ENCODE data around the gene CACNA1B.
"Not testable (repeated sequence)": the region's sequence is repeated elsewhere in the genome, so short reads cannot be mapped to it uniquely, and the experiment has no call there.

Gene CACNA1B

GRCh38 chr9:137889966-137890365 is 12.4 kb downstream of the CACNA1B start:
- not testable (repeated sequence) for H3K79me1 ChIP-seq (ENCODE audit: low read length); H3K4me2 ChIP-seq (ENCODE audit: low read length); H3K36me3 ChIP-seq (ENCODE audit: control insufficient read depth, insufficient read depth, low read length); H3K27ac ChIP-seq (ENCODE audit: low read depth, low read length); H2BK120ac ChIP-seq (ENCODE audit: low read depth, low read length); DNase-seq; H3K4me1 ChIP-seq (ENCODE audit: control insufficient read depth, low read depth, low read length); H3K79me2 ChIP-seq (ENCODE audit: control insufficient read depth, insufficient read depth, low read length); H3K56ac ChIP-seq (ENCODE audit: low read length); H4K5ac ChIP-seq (ENCODE audit: low read length); H3K4ac ChIP-seq (ENCODE audit: low read depth, low read length); H3K18ac ChIP-seq (ENCODE audit: low read length); H3K27me3 ChIP-seq (ENCODE audit: insufficient read depth, low read length, poor library complexity); H2BK15ac ChIP-seq (replicated peaks; ENCODE audit: low read depth); H4K8ac ChIP-seq (ENCODE audit: low read depth, low read length); H3K9ac ChIP-seq (ENCODE audit: low read length); H3K23ac ChIP-seq (ENCODE audit: low read length); H2AK5ac ChIP-seq (ENCODE audit: low read length); H2BK5ac ChIP-seq (ENCODE audit: low read length); H3K4me3 ChIP-seq (ENCODE audit: low read length)
- WGBS (ENCODE audit: extremely low coverage, insufficient coverage, low lambda C conversion rate), result no CpG with 5 or more reads among the region's 14 CpGs

DNA sequence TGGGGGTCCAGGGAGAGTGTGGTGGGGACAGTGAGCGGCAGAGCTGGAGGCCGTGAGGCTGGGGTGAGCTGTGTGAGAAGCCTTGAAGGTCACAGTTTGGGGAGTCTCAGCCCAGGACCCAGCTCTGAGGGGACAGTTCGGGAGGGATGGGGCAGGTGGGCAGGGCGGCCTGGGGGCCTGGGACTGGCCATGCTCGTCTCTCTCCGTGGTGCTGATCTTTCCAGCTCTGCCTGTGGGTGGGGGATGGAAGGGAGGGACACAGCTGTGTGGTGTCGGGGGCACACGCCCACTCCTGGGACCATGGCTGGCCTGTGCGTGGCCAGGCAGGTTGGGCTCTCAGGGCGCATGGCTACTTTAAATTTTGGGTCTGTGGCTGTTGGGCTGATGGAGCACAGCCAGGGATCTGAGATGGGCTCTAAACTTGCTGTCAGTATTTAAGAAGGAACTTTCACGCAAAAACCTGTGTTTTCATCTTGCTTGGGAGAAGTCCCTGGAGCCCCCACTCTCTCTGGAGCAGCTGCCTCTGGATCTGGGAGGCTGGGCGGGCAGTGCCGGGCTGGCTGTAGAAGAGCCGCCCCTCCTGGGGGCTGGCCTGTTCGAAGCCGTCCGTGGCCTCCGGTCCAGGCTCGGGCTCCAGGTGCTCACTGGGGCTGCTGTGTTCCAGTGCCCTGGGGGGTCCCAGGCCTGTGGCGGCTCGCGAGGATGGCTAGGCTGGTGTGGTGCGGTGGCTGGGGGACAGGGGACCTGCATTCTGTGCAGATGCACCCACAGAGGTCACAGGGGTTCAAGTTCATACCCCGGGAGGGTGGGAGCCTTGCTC is 13.4 kb downstream of the CACNA1B start:
- H2BK120ac ChIP-seq (ENCODE audit: low read depth, low read length); H4K8ac ChIP-seq (ENCODE audit: low read depth, low read length); H2BK5ac ChIP-seq (ENCODE audit: low read length); H3K4ac ChIP-seq (ENCODE audit: low read depth, low read length); H3K27ac ChIP-seq (ENCODE audit: low read depth, low read length); H3K4me3 ChIP-seq (ENCODE audit: low read length); H3K27me3 ChIP-seq (ENCODE audit: insufficient read depth, low read length, poor library complexity); H3K4me1 ChIP-seq (ENCODE audit: control insufficient read depth, low read depth, low read length); H3K9ac ChIP-seq (ENCODE audit: low read length); H2AK5ac ChIP-seq (ENCODE audit: low read length); H3K23ac ChIP-seq (ENCODE audit: low read length); H3K4me2 ChIP-seq (ENCODE audit: low read length); H3K56ac ChIP-seq (ENCODE audit: low read length); H3K79me1 ChIP-seq (ENCODE audit: low read length); H3K18ac ChIP-seq (ENCODE audit: low read length); H4K5ac ChIP-seq (ENCODE audit: low read length); H3K36me3 ChIP-seq (ENCODE audit: control insufficient read depth, insufficient read depth, low read length); DNase-seq; H3K79me2 ChIP-seq (ENCODE audit: control insufficient read depth, insufficient read depth, low read length); H2BK15ac ChIP-seq (replicated peaks; ENCODE audit: low read depth): not testable (repeated sequence)
- no CpG with 5 or more reads among the region's 24 CpGs for WGBS (ENCODE audit: extremely low coverage, insufficient coverage, low lambda C conversion rate)

DNA sequence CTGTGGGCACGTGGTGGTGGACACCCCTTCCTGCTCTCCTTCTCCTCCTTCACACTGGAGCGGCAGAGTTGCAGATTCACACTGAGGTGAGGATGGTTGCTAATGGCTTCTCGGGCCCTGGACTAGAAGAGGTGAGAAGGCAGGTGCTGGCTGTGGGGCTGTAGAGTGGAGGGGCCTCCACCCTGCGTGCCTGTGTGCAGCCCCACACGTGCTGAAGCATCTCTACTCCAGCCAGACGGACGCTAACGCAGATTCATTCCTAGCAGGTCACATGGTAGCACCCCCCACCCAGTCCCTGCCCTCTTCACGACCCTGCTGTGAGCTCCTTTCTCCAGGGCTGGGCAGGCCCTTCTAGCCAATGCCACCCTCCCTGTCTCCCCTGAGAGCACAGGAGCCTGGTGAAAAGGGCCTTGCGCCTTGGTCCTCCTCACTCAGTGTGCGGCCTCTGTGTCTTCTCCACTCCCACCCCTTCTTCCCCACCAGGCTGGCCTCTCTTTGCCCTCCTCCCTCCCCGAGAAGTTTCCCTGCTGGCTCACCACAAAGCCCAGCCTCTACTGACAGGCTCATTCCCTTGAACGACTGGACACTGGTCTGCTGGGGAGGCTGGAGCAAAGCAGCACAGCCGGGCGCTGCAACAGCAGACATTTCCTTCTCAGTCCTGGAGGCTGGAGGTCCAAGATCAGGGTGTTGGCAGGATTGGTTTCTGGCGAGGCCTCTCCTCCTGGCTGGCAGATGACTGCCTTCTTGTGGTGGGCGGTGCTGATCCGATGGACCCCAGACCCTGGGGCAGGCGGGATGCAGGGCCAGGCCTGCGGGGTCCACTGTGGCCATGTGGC is 14.2 kb downstream of the CACNA1B start:
- Histone ChIP-seq H3K23ac (ENCODE audit: low read length) (no peak overlapping the region), H3K4me3 (ENCODE audit: low read length) (no peak overlapping the region), H3K4ac (ENCODE audit: low read depth, low read length) (no peak overlapping the region), H3K27me3 (ENCODE audit: insufficient read depth, low read length, poor library complexity) (no peaks in the 10 kb centered on the region), H3K4me1 (ENCODE audit: control insufficient read depth, low read depth, low read length) (no peaks in the 10 kb centered on the region), H3K56ac (ENCODE audit: low read length) (no peak overlapping the region), H2AK5ac (ENCODE audit: low read length) (no peak overlapping the region), H4K8ac (ENCODE audit: low read depth, low read length) (no peak overlapping the region), H4K5ac (ENCODE audit: low read length) (no peak overlapping the region), H3K79me2 (ENCODE audit: control insufficient read depth, insufficient read depth, low read length) (no peaks in the 10 kb centered on the region), H3K79me1 (ENCODE audit: low read length) (no peaks in the 10 kb centered on the region), H2BK15ac (replicated peaks; ENCODE audit: low read depth) (no peak overlapping the region), H3K18ac (ENCODE audit: low read length) (no peak overlapping the region), H2BK5ac (ENCODE audit: low read length) (no peak overlapping the region), H3K27ac (ENCODE audit: low read depth, low read length) (no peak overlapping the region), H3K9ac (ENCODE audit: low read length) (no peak overlapping the region), H3K36me3 (ENCODE audit: control insufficient read depth, insufficient read depth, low read length) (no peaks in the 10 kb centered on the region), H2BK120ac (ENCODE audit: low read depth, low read length) (no peak overlapping the region), H3K4me2 (ENCODE audit: low read length) (no peak overlapping the region)
- no peak for DNase-seq
- no CpG with 5 or more reads among the region's 20 CpGs for WGBS (ENCODE audit: extremely low coverage, insufficient coverage, low lambda C conversion rate)

- Histone ChIP-seq H4K8ac (ENCODE audit: low read depth, low read length) (no peak overlapping the region), H3K56ac (ENCODE audit: low read length) (no peak overlapping the region)
- WGBS (ENCODE audit: extremely low coverage, insufficient coverage, low lambda C conversion rate), result no CpG with 5 or more reads among the region's 22 CpGs
Observed at GRCh38 chr9:137892424-137893191, 15.0 kb downstream of the CACNA1B start.

DNA sequence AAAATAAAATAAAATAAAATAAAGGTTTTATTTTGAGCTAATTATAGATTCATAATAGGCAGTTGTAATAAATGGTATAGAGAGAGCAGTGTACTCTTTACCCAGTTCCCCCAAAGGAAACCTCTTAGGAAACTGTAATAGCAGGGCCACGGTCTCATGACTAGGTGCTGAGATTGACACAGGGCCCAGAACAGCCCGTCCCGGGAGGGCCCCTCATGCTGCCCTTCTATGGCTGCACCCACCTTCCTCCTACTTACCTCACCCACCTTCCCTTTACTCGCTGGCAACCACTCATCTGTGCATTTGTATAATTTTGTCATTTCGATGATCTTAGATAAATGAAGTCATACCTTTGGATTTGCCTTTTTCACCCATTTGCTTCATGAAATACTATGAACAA is 16.1 kb downstream of the CACNA1B start:
- no peak overlapping the region for H2BK5ac ChIP-seq (ENCODE audit: low read length)
- DNase-seq, result no peak
- no peak overlapping the region for H3K4me3 ChIP-seq (ENCODE audit: low read length)
- no peak overlapping the region for H3K23ac ChIP-seq (ENCODE audit: low read length)
- no peak overlapping the region for H2BK120ac ChIP-seq (ENCODE audit: low read depth, low read length)
- H3K18ac ChIP-seq (ENCODE audit: low read length), result no peak overlapping the region
- no peaks in the 10 kb centered on the region for H3K79me1 ChIP-seq (ENCODE audit: low read length)
- no peak overlapping the region for H2AK5ac ChIP-seq (ENCODE audit: low read length)
- H3K56ac ChIP-seq (ENCODE audit: low read length), result no peak overlapping the region
- H3K36me3 ChIP-seq (ENCODE audit: control insufficient read depth, insufficient read depth, low read length), result no peaks in the 10 kb centered on the region
- no peaks in the 10 kb centered on the region for H3K27me3 ChIP-seq (ENCODE audit: insufficient read depth, low read length, poor library complexity)
- no peak overlapping the region for H3K4ac ChIP-seq (ENCODE audit: low read depth, low read length)
- no peak overlapping the region for H3K9ac ChIP-seq (ENCODE audit: low read length)
- H4K8ac ChIP-seq (ENCODE audit: low read depth, low read length), result no peak overlapping the region
- no peaks in the 10 kb centered on the region for H3K4me1 ChIP-seq (ENCODE audit: control insufficient read depth, low read depth, low read length)
- no peak overlapping the region for H2BK15ac ChIP-seq (replicated peaks; ENCODE audit: low read depth)
- H4K5ac ChIP-seq (ENCODE audit: low read length), result no peak overlapping the region
- no peaks in the 10 kb centered on the region for H3K79me2 ChIP-seq (ENCODE audit: control insufficient read depth, insufficient read depth, low read length)
- no peak overlapping the region for H3K4me2 ChIP-seq (ENCODE audit: low read length)
- no peak overlapping the region for H3K27ac ChIP-seq (ENCODE audit: low read depth, low read length)
- no CpG with 5 or more reads among the region's 5 CpGs for WGBS (ENCODE audit: extremely low coverage, insufficient coverage, low lambda C conversion rate)

More at GRCh38 chr9:137892424-137893191, 15.0 kb downstream of the CACNA1B start:
- no peak overlapping the region for H2BK5ac ChIP-seq (ENCODE audit: low read length)
- no peaks in the 10 kb centered on the region for H3K4me1 ChIP-seq (ENCODE audit: control insufficient read depth, low read depth, low read length)
- H2AK5ac ChIP-seq (ENCODE audit: low read length), result no peak overlapping the region
- no peak overlapping the region for H3K4me3 ChIP-seq (ENCODE audit: low read length)
- no peak overlapping the region for H3K4ac ChIP-seq (ENCODE audit: low read depth, low read length)
- no peaks in the 10 kb centered on the region for H3K27me3 ChIP-seq (ENCODE audit: insufficient read depth, low read length, poor library complexity)
- no peaks in the 10 kb centered on the region for H3K36me3 ChIP-seq (ENCODE audit: control insufficient read depth, insufficient read depth, low read length)
- H3K18ac ChIP-seq (ENCODE audit: low read length), result no peak overlapping the region
- no peak overlapping the region for H3K23ac ChIP-seq (ENCODE audit: low read length)
- no peaks in the 10 kb centered on the region for H3K79me1 ChIP-seq (ENCODE audit: low read length)
- no peak overlapping the region for H3K27ac ChIP-seq (ENCODE audit: low read depth, low read length)
- no peak overlapping the region for H3K9ac ChIP-seq (ENCODE audit: low read length)
- H2BK120ac ChIP-seq (ENCODE audit: low read depth, low read length), result no peak overlapping the region
- H4K5ac ChIP-seq (ENCODE audit: low read length), result no peak overlapping the region
- no peak overlapping the region for H3K4me2 ChIP-seq (ENCODE audit: low read length)
- H2BK15ac ChIP-seq (replicated peaks; ENCODE audit: low read depth), result no peak overlapping the region
- no peaks in the 10 kb centered on the region for H3K79me2 ChIP-seq (ENCODE audit: control insufficient read depth, insufficient read depth, low read length)
- DNase-seq, result no peak
